ENCODE measurements around the gene ATP11B.

Gene ATP11B

GRCh38 chr3:182808041-182808770 is 14.9 kb downstream of the ATP11B start:
- Histone ChIP-seq H3K27ac (ENCODE audit: insufficient read depth, low read length, poor library complexity, severe bottlenecking) (no peak overlapping the region), H3K4me1 (ENCODE audit: control insufficient read depth, insufficient read depth, low read length, poor library complexity, severe bottlenecking) (no peaks in the 10 kb centered on the region), H3K36me3 (ENCODE audit: control insufficient read depth, insufficient read depth, low read length) (no peaks in the 10 kb centered on the region), H3K4me3 (ENCODE audit: insufficient read depth, low read depth, low read length, poor library complexity, severe bottlenecking) (no peak overlapping the region), H3K9me3 (ENCODE audit: control insufficient read depth, low read length) (no peaks in the 10 kb centered on the region), H3K27me3 (replicated peaks; ENCODE audit: control insufficient read depth, insufficient read depth, low read length, poor library complexity, severe bottlenecking) (no peaks in the 10 kb centered on the region)
- DNase-seq = no peak

GRCh38 chr3:182809531-182809930 is 16.2 kb downstream of the ATP11B start:
- no peaks in the 10 kb centered on the region for H3K9me3 ChIP-seq (ENCODE audit: control insufficient read depth, low read length)
- no peaks in the 10 kb centered on the region for H3K36me3 ChIP-seq (ENCODE audit: control insufficient read depth, insufficient read depth, low read length)
- no peak overlapping the region for H3K27ac ChIP-seq (ENCODE audit: insufficient read depth, low read length, poor library complexity, severe bottlenecking)
- DNase-seq = no peak
- H3K4me1 ChIP-seq (ENCODE audit: control insufficient read depth, insufficient read depth, low read length, poor library complexity, severe bottlenecking) = no peaks in the 10 kb centered on the region
- no peaks in the 10 kb centered on the region for H3K27me3 ChIP-seq (replicated peaks; ENCODE audit: control insufficient read depth, insufficient read depth, low read length, poor library complexity, severe bottlenecking)
- no peak overlapping the region for H3K4me3 ChIP-seq (ENCODE audit: insufficient read depth, low read depth, low read length, poor library complexity, severe bottlenecking)

GRCh38 chr3:182810574-182811268 is 17.4 kb downstream of the ATP11B start:
- no peaks in the 10 kb centered on the region for H3K9me3 ChIP-seq (ENCODE audit: control insufficient read depth, low read length)
- no peak for DNase-seq
- H3K4me1 ChIP-seq (ENCODE audit: control insufficient read depth, insufficient read depth, low read length, poor library complexity, severe bottlenecking) = no peaks in the 10 kb centered on the region
- no peaks in the 10 kb centered on the region for H3K36me3 ChIP-seq (ENCODE audit: control insufficient read depth, insufficient read depth, low read length)
- H3K4me3 ChIP-seq (ENCODE audit: insufficient read depth, low read depth, low read length, poor library complexity, severe bottlenecking) = no peak overlapping the region
- no peak overlapping the region for H3K27ac ChIP-seq (ENCODE audit: insufficient read depth, low read length, poor library complexity, severe bottlenecking)
- no peaks in the 10 kb centered on the region for H3K27me3 ChIP-seq (replicated peaks; ENCODE audit: control insufficient read depth, insufficient read depth, low read length, poor library complexity, severe bottlenecking)

GRCh38 chr3:182811269-182811596 is 17.9 kb downstream of the ATP11B start:
- Histone ChIP-seq H3K27ac (ENCODE audit: insufficient read depth, low read length, poor library complexity, severe bottlenecking) (no peak overlapping the region), H3K4me3 (ENCODE audit: insufficient read depth, low read depth, low read length, poor library complexity, severe bottlenecking) (no peak overlapping the region), H3K27me3 (replicated peaks; ENCODE audit: control insufficient read depth, insufficient read depth, low read length, poor library complexity, severe bottlenecking) (no peaks in the 10 kb centered on the region), H3K9me3 (ENCODE audit: control insufficient read depth, low read length) (no peaks in the 10 kb centered on the region), H3K4me1 (ENCODE audit: control insufficient read depth, insufficient read depth, low read length, poor library complexity, severe bottlenecking) (peaks cover 3% of the 10 kb centered on the region), H3K36me3 (ENCODE audit: control insufficient read depth, insufficient read depth, low read length) (no peaks in the 10 kb centered on the region)
- DNase-seq = no peak

GRCh38 chr3:182812123-182812522 is 18.8 kb downstream of the ATP11B start:
- DNase-seq = no peak
- Histone ChIP-seq H3K9me3 (ENCODE audit: control insufficient read depth, low read length) (no peaks in the 10 kb centered on the region), H3K27ac (ENCODE audit: insufficient read depth, low read length, poor library complexity, severe bottlenecking) (no peak overlapping the region), H3K36me3 (ENCODE audit: control insufficient read depth, insufficient read depth, low read length) (no peaks in the 10 kb centered on the region), H3K4me3 (ENCODE audit: insufficient read depth, low read depth, low read length, poor library complexity, severe bottlenecking) (no peak overlapping the region), H3K4me1 (ENCODE audit: control insufficient read depth, insufficient read depth, low read length, poor library complexity, severe bottlenecking) (peaks cover 4% of the 10 kb centered on the region), H3K27me3 (replicated peaks; ENCODE audit: control insufficient read depth, insufficient read depth, low read length, poor library complexity, severe bottlenecking) (no peaks in the 10 kb centered on the region)

- Histone ChIP-seq H3K36me3 (ENCODE audit: control insufficient read depth, insufficient read depth, low read length) (no peaks in the 10 kb centered on the region), H3K4me3 (ENCODE audit: insufficient read depth, low read depth, low read length, poor library complexity, severe bottlenecking) (no peak overlapping the region), H3K9me3 (ENCODE audit: control insufficient read depth, low read length) (no peaks in the 10 kb centered on the region), H3K27me3 (replicated peaks; ENCODE audit: control insufficient read depth, insufficient read depth, low read length, poor library complexity, severe bottlenecking) (no peaks in the 10 kb centered on the region), H3K4me1 (ENCODE audit: control insufficient read depth, insufficient read depth, low read length, poor library complexity, severe bottlenecking) (peaks cover 4% of the 10 kb centered on the region), H3K27ac (ENCODE audit: insufficient read depth, low read length, poor library complexity, severe bottlenecking) (no peak overlapping the region)
- no peak for DNase-seq
Observed at GRCh38 chr3:182814419-182815062, 21.2 kb downstream of the ATP11B start.

- no peak for DNase-seq
- Histone ChIP-seq H3K9me3 (ENCODE audit: control insufficient read depth, low read length) (no peaks in the 10 kb centered on the region), H3K4me1 (ENCODE audit: control insufficient read depth, insufficient read depth, low read length, poor library complexity, severe bottlenecking) (peaks cover 4% of the 10 kb centered on the region), H3K27ac (ENCODE audit: insufficient read depth, low read length, poor library complexity, severe bottlenecking) (no peak overlapping the region), H3K4me3 (ENCODE audit: insufficient read depth, low read depth, low read length, poor library complexity, severe bottlenecking) (no peak overlapping the region), H3K36me3 (ENCODE audit: control insufficient read depth, insufficient read depth, low read length) (peaks cover 7% of the 10 kb centered on the region), H3K27me3 (replicated peaks; ENCODE audit: control insufficient read depth, insufficient read depth, low read length, poor library complexity, severe bottlenecking) (no peaks in the 10 kb centered on the region)
Observed at GRCh38 chr3:182816181-182816580, 22.9 kb downstream of the ATP11B start.

- Histone ChIP-seq H3K27ac (ENCODE audit: insufficient read depth, low read length, poor library complexity, severe bottlenecking) (no peak overlapping the region), H3K4me1 (ENCODE audit: control insufficient read depth, insufficient read depth, low read length, poor library complexity, severe bottlenecking) (peaks cover 4% of the 10 kb centered on the region), H3K27me3 (replicated peaks; ENCODE audit: control insufficient read depth, insufficient read depth, low read length, poor library complexity, severe bottlenecking) (no peaks in the 10 kb centered on the region), H3K9me3 (ENCODE audit: control insufficient read depth, low read length) (no peaks in the 10 kb centered on the region), H3K36me3 (ENCODE audit: control insufficient read depth, insufficient read depth, low read length) (peaks cover 14% of the 10 kb centered on the region), H3K4me3 (ENCODE audit: insufficient read depth, low read depth, low read length, poor library complexity, severe bottlenecking) (no peak overlapping the region)
- DNase-seq = no peak
Observed at GRCh38 chr3:182818296-182818978, 25.1 kb downstream of the ATP11B start.

- H3K4me3 ChIP-seq (ENCODE audit: insufficient read depth, low read depth, low read length, poor library complexity, severe bottlenecking) = no peak overlapping the region
- DNase-seq = no peak
- H3K9me3 ChIP-seq (ENCODE audit: control insufficient read depth, low read length) = no peaks in the 10 kb centered on the region
- no peaks in the 10 kb centered on the region for H3K4me1 ChIP-seq (ENCODE audit: control insufficient read depth, insufficient read depth, low read length, poor library complexity, severe bottlenecking)
- H3K27ac ChIP-seq (ENCODE audit: insufficient read depth, low read length, poor library complexity, severe bottlenecking) = no peak overlapping the region
- H3K27me3 ChIP-seq (replicated peaks; ENCODE audit: control insufficient read depth, insufficient read depth, low read length, poor library complexity, severe bottlenecking) = no peaks in the 10 kb centered on the region
- peaks cover 14% of the 10 kb centered on the region for H3K36me3 ChIP-seq (ENCODE audit: control insufficient read depth, insufficient read depth, low read length)
Observed at GRCh38 chr3:182821221-182821981, 28.1 kb downstream of the ATP11B start.

Measured in effector memory CD4-positive, alpha-beta T cell (primary cell).